ENCODE data around the gene ZNF423. TPM values are rescaled to one million over a fixed set of nuclear protein-coding genes. Genes with fewer than 3 reads are reported as not detected.

ZNF423 gene
- polyA plus RNA-seq, 1 of the 3 experiments (the other 2 are of a cell fraction): 1.2 TPM

DNA sequence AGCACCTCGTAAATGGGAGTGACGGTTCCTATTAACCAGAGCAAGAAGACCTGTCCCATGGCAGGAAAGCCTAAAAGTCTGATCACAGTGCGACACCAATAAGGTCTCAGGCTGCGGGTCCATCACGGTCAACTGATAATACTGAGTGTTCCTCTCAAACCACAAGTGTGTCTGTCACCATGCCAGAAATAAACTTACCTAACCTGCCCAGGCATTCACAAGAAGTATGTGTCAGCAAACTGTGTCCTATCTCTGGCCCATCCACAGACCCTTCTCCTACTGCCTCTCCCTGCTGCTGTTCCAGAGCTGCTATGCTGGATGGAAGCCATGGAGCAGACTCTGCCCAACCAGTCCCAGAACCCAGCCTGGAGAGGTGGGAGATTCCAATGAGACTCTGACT, 73.5 kb downstream of the ZNF423 start:
- H3K4me2 ChIP-seq: no peak overlapping the region
- H3K9me2 ChIP-seq: no peaks in the 10 kb centered on the region
- H3K79me2 ChIP-seq (ENCODE audit: insufficient read depth): no peaks in the 10 kb centered on the region
- H3K4me3 ChIP-seq (ENCODE audit: low read depth in 2 of 2, low read length in 1 of 2): no peak overlapping the region
- no peak for DNase-seq
- POLR2A ChIA-PET: no interaction called here
- H3K4me1 ChIP-seq (ENCODE audit: control insufficient read depth in 1 of 2, insufficient read depth in 2 of 2, low read depth in 1 of 2, low read length in 1 of 2): peaks cover 0 to 24% of the 10 kb centered on the region in 2 experiments; a peak in 1 of 4 replicates
- H3F3A ChIP-seq (replicated peaks; ENCODE audit: insufficient read depth): no peaks in the 10 kb centered on the region
- no peak for TF ChIP-seq RAD21 (IDR thresholded peaks at IDR 0.05; ENCODE audit: low read length)
- TF ChIP-seq, protein P1, sequence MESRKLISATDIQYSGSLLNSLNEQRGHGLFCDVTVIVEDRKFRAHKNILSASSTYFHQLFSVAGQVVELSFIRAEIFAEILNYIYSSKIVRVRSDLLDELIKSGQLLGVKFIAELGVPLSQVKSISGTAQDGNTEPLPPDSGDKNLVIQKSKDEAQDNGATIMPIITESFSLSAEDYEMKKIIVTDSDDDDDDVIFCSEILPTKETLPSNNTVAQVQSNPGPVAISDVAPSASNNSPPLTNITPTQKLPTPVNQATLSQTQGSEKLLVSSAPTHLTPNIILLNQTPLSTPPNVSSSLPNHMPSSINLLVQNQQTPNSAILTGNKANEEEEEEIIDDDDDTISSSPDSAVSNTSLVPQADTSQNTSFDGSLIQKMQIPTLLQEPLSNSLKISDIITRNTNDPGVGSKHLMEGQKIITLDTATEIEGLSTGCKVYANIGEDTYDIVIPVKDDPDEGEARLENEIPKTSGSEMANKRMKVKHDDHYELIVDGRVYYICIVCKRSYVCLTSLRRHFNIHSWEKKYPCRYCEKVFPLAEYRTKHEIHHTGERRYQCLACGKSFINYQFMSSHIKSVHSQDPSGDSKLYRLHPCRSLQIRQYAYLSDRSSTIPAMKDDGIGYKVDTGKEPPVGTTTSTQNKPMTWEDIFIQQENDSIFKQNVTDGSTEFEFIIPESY (IDR thresholded peaks at IDR 0.05; ENCODE audit: borderline replicate concordance, low read depth): no peak
- no peak for TF ChIP-seq TCF12 (IDR thresholded peaks at IDR 0.05)
- TF ChIP-seq NRF1 (IDR thresholded peaks at IDR 0.05; ENCODE audit: low read depth, low read length): no peak
- TF ChIP-seq ELF1 (IDR thresholded peaks at IDR 0.05): no peak
- TF ChIP-seq, protein P2, sequence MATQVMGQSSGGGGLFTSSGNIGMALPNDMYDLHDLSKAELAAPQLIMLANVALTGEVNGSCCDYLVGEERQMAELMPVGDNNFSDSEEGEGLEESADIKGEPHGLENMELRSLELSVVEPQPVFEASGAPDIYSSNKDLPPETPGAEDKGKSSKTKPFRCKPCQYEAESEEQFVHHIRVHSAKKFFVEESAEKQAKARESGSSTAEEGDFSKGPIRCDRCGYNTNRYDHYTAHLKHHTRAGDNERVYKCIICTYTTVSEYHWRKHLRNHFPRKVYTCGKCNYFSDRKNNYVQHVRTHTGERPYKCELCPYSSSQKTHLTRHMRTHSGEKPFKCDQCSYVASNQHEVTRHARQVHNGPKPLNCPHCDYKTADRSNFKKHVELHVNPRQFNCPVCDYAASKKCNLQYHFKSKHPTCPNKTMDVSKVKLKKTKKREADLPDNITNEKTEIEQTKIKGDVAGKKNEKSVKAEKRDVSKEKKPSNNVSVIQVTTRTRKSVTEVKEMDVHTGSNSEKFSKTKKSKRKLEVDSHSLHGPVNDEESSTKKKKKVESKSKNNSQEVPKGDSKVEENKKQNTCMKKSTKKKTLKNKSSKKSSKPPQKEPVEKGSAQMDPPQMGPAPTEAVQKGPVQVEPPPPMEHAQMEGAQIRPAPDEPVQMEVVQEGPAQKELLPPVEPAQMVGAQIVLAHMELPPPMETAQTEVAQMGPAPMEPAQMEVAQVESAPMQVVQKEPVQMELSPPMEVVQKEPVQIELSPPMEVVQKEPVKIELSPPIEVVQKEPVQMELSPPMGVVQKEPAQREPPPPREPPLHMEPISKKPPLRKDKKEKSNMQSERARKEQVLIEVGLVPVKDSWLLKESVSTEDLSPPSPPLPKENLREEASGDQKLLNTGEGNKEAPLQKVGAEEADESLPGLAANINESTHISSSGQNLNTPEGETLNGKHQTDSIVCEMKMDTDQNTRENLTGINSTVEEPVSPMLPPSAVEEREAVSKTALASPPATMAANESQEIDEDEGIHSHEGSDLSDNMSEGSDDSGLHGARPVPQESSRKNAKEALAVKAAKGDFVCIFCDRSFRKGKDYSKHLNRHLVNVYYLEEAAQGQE (IDR thresholded peaks at IDR 0.05; ENCODE audit: low read depth, low read length): no peak
- H3K27ac ChIP-seq (ENCODE audit: low read depth in 2 of 2, low read length in 1 of 2): peak overlapping the region in 1 of 2 experiments; percentile 17; a peak in 1 of 4 replicates
- H4K20me1 ChIP-seq (ENCODE audit: insufficient read depth): no peaks in the 10 kb centered on the region
- H3K9ac ChIP-seq: no peak overlapping the region
- WGBS (ENCODE audit: low lambda C conversion rate): 87% methylated on average over 3 of the region's 5 CpGs
- no peaks in the 10 kb centered on the region for H3K27me3 ChIP-seq (ENCODE audit: insufficient read depth)
- H3K9me3 ChIP-seq: no peaks in the 10 kb centered on the region
- no peak overlapping the region for H2AFZ ChIP-seq (ENCODE audit: low read depth)
- CTCF ChIA-PET: interaction anchor here (0.6 to 1.4 kb wide), 2 partner anchors 11 to 75 kb away, joined by 3 to 4 read pairs; no protein-coding TSS in a partner anchor
- no peaks in the 10 kb centered on the region for H3K36me3 ChIP-seq (replicated peaks in 1 of 2; ENCODE audit: control insufficient read depth in 1 of 2, insufficient read depth in 2 of 2, low read length in 1 of 2)

DNA sequence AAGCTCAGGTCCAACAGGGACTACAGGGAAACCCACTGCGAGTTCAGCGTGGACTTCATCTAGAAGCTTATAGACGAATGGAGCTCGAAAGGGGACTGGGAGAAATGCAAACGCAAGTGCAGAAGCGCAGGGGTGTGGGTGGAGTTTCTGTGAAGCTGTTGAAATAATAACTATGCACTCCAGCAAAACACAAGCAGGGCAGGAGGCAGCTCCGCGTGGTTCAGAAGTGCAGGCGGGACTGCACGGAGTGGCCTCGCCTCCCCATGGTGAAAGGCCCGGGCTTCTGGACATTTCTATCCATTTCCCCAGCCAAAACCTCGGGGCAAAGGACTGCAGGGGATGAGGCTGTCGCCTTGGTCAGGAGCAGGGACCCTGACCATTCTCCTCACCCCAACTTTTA, 74.5 kb downstream of the ZNF423 start:
- H3K27me3 ChIP-seq (ENCODE audit: insufficient read depth): no peaks in the 10 kb centered on the region
- H4K20me1 ChIP-seq (ENCODE audit: insufficient read depth): no peaks in the 10 kb centered on the region
- no peaks in the 10 kb centered on the region for H3K36me3 ChIP-seq (replicated peaks in 1 of 2; ENCODE audit: control insufficient read depth in 1 of 2, insufficient read depth in 2 of 2, low read length in 1 of 2)
- H3K4me3 ChIP-seq (ENCODE audit: low read depth in 2 of 2, low read length in 1 of 2): no peak overlapping the region
- no peaks in the 10 kb centered on the region for H3K9me2 ChIP-seq
- 76% methylated on average over 10 of the region's 14 CpGs for WGBS (ENCODE audit: low lambda C conversion rate)
- ChIA-PET CTCF (interaction anchor here (0.9 to 1.6 kb wide), 4 partner anchors 15 to 76 kb away, joined by 3 to 6 read pairs (median 4); no protein-coding TSS in a partner anchor), POLR2A (no interaction called here)
- no peak overlapping the region for H3K27ac ChIP-seq (ENCODE audit: low read depth in 2 of 2, low read length in 1 of 2)
- peaks cover 0 to 29% of the 10 kb centered on the region in 2 experiments; a peak in 1 of 4 replicates for H3K4me1 ChIP-seq (ENCODE audit: control insufficient read depth in 1 of 2, insufficient read depth in 2 of 2, low read depth in 1 of 2, low read length in 1 of 2)
- no peak for DNase-seq
- no peak overlapping the region for H2AFZ ChIP-seq (ENCODE audit: low read depth)
- TF ChIP-seq NFIC (IDR thresholded peaks at IDR 0.05; ENCODE audit: borderline replicate concordance) (no peak), FOXJ3 (CRISPR knock-in tag; IDR thresholded peaks at IDR 0.05) (no peak), RAD21 (IDR thresholded peaks at IDR 0.05; ENCODE audit: low read length) (no peak), TAF1 (IDR thresholded peaks at IDR 0.05; ENCODE audit: borderline replicate concordance, low read depth, low read length) (no peak), POLR2AphosphoS5 (IDR thresholded peaks at IDR 0.05; ENCODE audit: low read depth, low read length) (no peak), ELF1 (IDR thresholded peaks at IDR 0.05) (no peak), YY1 (IDR thresholded peaks at IDR 0.05; ENCODE audit: low read depth) (no peak), MXI1 (IDR thresholded peaks at IDR 0.05; ENCODE audit: low read depth, low read length) (no peak)
- TF ChIP-seq, protein P3, sequence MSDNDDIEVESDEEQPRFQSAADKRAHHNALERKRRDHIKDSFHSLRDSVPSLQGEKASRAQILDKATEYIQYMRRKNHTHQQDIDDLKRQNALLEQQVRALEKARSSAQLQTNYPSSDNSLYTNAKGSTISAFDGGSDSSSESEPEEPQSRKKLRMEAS (IDR thresholded peaks at IDR 0.05; ENCODE audit: low read depth): no peak
- H3F3A ChIP-seq (replicated peaks; ENCODE audit: insufficient read depth): no peaks in the 10 kb centered on the region
- no peak overlapping the region for H3K9ac ChIP-seq
- no peaks in the 10 kb centered on the region for H3K9me3 ChIP-seq
- H3K4me2 ChIP-seq: no peak overlapping the region
- no peaks in the 10 kb centered on the region for H3K79me2 ChIP-seq (ENCODE audit: insufficient read depth)
